K562 (cell line): ENCODE measurements around the gene SHB. TPM values are rescaled to one million over a fixed set of nuclear protein-coding genes. Genes with fewer than 3 reads are reported as not detected.

Experiments used
- CC2D1A ChIP-seq: fragments of 450-650 bp; IDR thresholded peaks from 2 replicates; pipeline ENCODE4 v1.6.1; 2017; ENCODE audit warnings: mild to moderate bottlenecking
- DIDO1 ChIP-seq: fragments of 450-650 bp; IDR thresholded peaks from 2 replicates; pipeline ENCODE4 v1.6.1; 2016; ENCODE audit warnings: low read depth, missing biosample characterization, missing genetic modification characterization
- KAT2B ChIP-seq: IDR thresholded peaks from one replicate; pipeline ENCODE4 v1.6.1; 2012; ENCODE audit warnings: low read depth, mild to moderate bottlenecking, control low read depth, inconsistent platforms, low read length, moderate library complexity
- MED1 ChIP-seq: sonication (generic); formaldehyde crosslinking; IDR thresholded peaks from 2 replicates; pipeline ENCODE4 v1.8.1; 2023; ENCODE audit warnings: missing genetic modification reagents, borderline replicate concordance
- NCOR1 ChIP-seq: fragments of 450-650 bp; IDR thresholded peaks from 2 replicates; pipeline ENCODE4 v1.6.1; 2016; ENCODE audit warnings: mild to moderate bottlenecking, moderate library complexity
- PTRF ChIP-seq: fragments of 450-650 bp; IDR thresholded peaks from 2 replicates; pipeline ENCODE4 v1.6.1; 2016; ENCODE audit warnings: mild to moderate bottlenecking, missing genetic modification characterization, missing compliant biosample characterization
- TEAD1 ChIP-seq, 2 experiments: fragments of 450-650 bp in 1 of 2; sonication (generic) in 1 of 2; formaldehyde crosslinking; IDR thresholded peaks; 2 replicates each; pipeline versions ENCODE4 v1.4.0 to v1.8.0; 2020 to 2022; ENCODE audit warnings: mild to moderate bottlenecking in 2 of 2, missing genetic modification reagents in 1 of 2
- TEAD2 ChIP-seq: fragments of 450-650 bp; IDR thresholded peaks from 2 replicates; pipeline ENCODE4 v1.6.1; 2016; ENCODE audit warnings: missing genetic modification characterization, control low read depth, missing compliant biosample characterization
- UBTF ChIP-seq, 2 experiments: IDR thresholded peaks; 2 replicates each; pipeline ENCODE4 v1.6.1; 2012; ENCODE audit warnings: improper control_type of control experiment in 2 of 2, low read depth in 2 of 2, low read length in 2 of 2, borderline replicate concordance in 1 of 2
- ZC3H4 ChIP-seq: sonication (generic); formaldehyde crosslinking; IDR thresholded peaks from 2 replicates; pipeline ENCODE4 v1.9.0; 2021; ENCODE audit warnings: missing genetic modification reagents, borderline replicate concordance
- polyA plus RNA-seq, 8 experiments: library from polyadenylated mRNA; depleted of rRNA in 4 of 8; stranded (reverse) in 5 of 8; unstranded in 3 of 8; fragments of >200 nt; fragmentation: Nextera tagmentation in 2 of 8; fragmentation: Illumina TruSeq in 1 of 8; extraction: Ambion mirVana in 2 of 8; extraction: Trizol in 1 of 8; gene quantifications; 2 replicates each; pipeline versions ENCODE4 v1.2.1 to v1.2.3, GENCODE V29; 2011 to 2014; ENCODE audit warnings: inconsistent platforms in 1 of 8, missing spikeins in 1 of 8
- total RNA-seq, 7 experiments: library from RNA; depleted of rRNA in 6 of 7; stranded (reverse); fragments of >200 nt in 6 of 7; fragmentation: Illumina TruSeq in 2 of 7; extraction: Trizol in 2 of 7; gene quantifications; 2 replicates each; pipeline versions ENCODE4 v1.2.1 to v1.2.3, GENCODE V29; 2011 to 2021; ENCODE audit warnings: low replicate concordance in 1 of 7
- TF ChIP-seq, protein P1 (sequence below): fragments of 450-650 bp; IDR thresholded peaks from 2 replicates; pipeline ENCODE4 v1.6.1; 2017; ENCODE audit warnings: antibody characterized with exemption, mild to moderate bottlenecking
- TF ChIP-seq, protein P2 (sequence below), 2 experiments: fragments of 450-650 bp in 1 of 2; sonication (generic) in 1 of 2; formaldehyde crosslinking in 1 of 2; IDR thresholded peaks; 2 replicates each; pipeline versions ENCODE4 v1.7.1 to v1.9.0; 2016 to 2022; ENCODE audit warnings: inconsistent platforms in 1 of 2, mild to moderate bottlenecking in 1 of 2, missing genetic modification reagents in 1 of 2

Gene SHB
- total and polyA plus RNA-seq, 9 of the 15 experiments (the other 6 are each of a cell fraction or from before 2014, with no cell fraction given) = 0.78 to 16.0 (median 5.3) TPM

DNA sequence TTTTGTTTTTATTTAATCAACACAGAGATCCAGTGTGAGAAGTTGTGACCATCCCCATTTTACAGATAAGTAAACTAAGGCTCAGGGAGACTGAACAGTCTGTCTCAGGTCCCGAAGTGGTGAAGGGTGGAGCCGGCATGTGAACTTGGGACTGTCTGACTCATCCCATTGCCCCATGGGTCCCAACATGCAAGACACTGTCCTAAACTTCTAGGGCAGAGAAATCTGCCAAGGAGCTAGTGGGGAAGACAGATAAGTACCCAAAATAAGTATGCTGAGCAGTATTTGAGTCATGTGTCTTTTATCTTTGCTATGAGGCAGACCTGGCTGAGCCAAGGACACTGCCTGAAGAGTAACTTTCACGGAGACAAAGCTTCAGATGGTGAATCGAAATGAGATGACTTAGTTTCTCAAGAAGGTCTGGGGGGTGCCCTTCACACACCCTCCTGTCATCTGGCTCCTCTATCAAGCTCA lies 100.8 kb downstream of the SHB start (continued):
- TF ChIP-seq, protein P1, sequence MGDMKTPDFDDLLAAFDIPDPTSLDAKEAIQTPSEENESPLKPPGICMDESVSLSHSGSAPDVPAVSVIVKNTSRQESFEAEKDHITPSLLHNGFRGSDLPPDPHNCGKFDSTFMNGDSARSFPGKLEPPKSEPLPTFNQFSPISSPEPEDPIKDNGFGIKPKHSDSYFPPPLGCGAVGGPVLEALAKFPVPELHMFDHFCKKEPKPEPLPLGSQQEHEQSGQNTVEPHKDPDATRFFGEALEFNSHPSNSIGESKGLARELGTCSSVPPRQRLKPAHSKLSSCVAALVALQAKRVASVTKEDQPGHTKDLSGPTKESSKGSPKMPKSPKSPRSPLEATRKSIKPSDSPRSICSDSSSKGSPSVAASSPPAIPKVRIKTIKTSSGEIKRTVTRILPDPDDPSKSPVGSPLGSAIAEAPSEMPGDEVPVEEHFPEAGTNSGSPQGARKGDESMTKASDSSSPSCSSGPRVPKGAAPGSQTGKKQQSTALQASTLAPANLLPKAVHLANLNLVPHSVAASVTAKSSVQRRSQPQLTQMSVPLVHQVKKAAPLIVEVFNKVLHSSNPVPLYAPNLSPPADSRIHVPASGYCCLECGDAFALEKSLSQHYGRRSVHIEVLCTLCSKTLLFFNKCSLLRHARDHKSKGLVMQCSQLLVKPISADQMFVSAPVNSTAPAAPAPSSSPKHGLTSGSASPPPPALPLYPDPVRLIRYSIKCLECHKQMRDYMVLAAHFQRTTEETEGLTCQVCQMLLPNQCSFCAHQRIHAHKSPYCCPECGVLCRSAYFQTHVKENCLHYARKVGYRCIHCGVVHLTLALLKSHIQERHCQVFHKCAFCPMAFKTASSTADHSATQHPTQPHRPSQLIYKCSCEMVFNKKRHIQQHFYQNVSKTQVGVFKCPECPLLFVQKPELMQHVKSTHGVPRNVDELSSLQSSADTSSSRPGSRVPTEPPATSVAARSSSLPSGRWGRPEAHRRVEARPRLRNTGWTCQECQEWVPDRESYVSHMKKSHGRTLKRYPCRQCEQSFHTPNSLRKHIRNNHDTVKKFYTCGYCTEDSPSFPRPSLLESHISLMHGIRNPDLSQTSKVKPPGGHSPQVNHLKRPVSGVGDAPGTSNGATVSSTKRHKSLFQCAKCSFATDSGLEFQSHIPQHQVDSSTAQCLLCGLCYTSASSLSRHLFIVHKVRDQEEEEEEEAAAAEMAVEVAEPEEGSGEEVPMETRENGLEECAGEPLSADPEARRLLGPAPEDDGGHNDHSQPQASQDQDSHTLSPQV = peak; percentile 32; the same call in 1 of the 2 replicates
- TF ChIP-seq UBTF (IDR thresholded peaks at IDR 0.05; ENCODE audit: borderline replicate concordance in 1 of 2, low read depth in 2 of 2, low read length in 2 of 2) (no peak), KAT2B (no peak), MED1 (no peak), CC2D1A (no peak; the same call in 1 of the 2 replicates), PTRF (tag) (0 out of 2 replicates have a peak, but pooled peaks have one; percentile 16), TEAD1 (CRISPR knock-in tag; IDR thresholded peaks at IDR 0.05) (no peak), DIDO1 (tag) (no peak), NCOR1 (peak; percentile 73), TEAD2 (tag) (no peak), ZC3H4 (CRISPR knock-in tag) (no peak)
- TF ChIP-seq, protein P2, sequence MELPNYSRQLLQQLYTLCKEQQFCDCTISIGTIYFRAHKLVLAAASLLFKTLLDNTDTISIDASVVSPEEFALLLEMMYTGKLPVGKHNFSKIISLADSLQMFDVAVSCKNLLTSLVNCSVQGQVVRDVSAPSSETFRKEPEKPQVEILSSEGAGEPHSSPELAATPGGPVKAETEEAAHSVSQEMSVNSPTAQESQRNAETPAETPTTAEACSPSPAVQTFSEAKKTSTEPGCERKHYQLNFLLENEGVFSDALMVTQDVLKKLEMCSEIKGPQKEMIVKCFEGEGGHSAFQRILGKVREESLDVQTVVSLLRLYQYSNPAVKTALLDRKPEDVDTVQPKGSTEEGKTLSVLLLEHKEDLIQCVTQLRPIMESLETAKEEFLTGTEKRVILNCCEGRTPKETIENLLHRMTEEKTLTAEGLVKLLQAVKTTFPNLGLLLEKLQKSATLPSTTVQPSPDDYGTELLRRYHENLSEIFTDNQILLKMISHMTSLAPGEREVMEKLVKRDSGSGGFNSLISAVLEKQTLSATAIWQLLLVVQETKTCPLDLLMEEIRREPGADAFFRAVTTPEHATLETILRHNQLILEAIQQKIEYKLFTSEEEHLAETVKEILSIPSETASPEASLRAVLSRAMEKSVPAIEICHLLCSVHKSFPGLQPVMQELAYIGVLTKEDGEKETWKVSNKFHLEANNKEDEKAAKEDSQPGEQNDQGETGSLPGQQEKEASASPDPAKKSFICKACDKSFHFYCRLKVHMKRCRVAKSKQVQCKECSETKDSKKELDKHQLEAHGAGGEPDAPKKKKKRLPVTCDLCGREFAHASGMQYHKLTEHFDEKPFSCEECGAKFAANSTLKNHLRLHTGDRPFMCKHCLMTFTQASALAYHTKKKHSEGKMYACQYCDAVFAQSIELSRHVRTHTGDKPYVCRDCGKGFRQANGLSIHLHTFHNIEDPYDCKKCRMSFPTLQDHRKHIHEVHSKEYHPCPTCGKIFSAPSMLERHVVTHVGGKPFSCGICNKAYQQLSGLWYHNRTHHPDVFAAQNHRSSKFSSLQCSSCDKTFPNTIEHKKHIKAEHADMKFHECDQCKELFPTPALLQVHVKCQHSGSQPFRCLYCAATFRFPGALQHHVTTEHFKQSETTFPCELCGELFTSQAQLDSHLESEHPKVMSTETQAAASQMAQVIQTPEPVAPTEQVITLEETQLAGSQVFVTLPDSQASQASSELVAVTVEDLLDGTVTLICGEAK (IDR thresholded peaks at IDR 0.05) = no peak
- TF ChIP-seq, protein P2 (CRISPR knock-in tag; IDR thresholded peaks at IDR 0.05) = no peak
